ENCODE results near the gene ACOT7.

ACOT7 gene

GRCh38 chr1:6288665-6289064 is 104.9 kb downstream of the ACOT7 start:
- no peak for DNase-seq (ENCODE audit: low read depth in 2 of 2, low spot score in 1 of 2)

GRCh38 chr1:6288026-6288425 is 105.5 kb downstream of the ACOT7 start:
- no peak for DNase-seq (ENCODE audit: low read depth in 2 of 2, low spot score in 1 of 2)

DNA sequence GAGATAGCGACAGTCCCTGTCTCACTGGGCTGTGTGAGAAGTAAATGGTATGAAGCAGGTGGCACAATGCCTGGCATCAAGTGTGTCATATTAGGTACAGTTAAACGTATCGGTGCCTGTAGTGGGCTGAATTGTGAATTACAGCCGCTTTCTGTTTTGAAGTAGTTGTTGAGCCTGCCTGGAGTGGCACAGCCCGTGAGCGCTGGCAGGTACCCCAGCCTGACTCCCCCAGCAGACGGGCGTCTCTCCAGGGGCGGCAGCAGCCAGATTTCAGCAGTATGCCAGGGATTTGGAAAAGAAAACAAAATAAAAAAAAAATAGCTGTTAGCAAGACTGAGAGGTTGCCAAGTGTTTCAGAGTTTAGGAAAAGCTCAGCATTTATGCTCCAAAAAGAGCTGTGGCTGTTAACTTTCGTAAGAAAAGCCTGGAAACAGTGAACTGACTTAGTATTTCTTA is 106.1 kb downstream of the ACOT7 start:
- DNase-seq (ENCODE audit: low read depth in 2 of 2, low spot score in 1 of 2): no peak

- no peak for DNase-seq (ENCODE audit: low read depth in 2 of 2, low spot score in 1 of 2)
Observed at GRCh38 chr1:6287029-6287428, 106.5 kb downstream of the ACOT7 start.

GRCh38 chr1:6286266-6286665 is 107.3 kb downstream of the ACOT7 start:
- no peak for DNase-seq (ENCODE audit: low read depth in 2 of 2, low spot score in 1 of 2)

DNA sequence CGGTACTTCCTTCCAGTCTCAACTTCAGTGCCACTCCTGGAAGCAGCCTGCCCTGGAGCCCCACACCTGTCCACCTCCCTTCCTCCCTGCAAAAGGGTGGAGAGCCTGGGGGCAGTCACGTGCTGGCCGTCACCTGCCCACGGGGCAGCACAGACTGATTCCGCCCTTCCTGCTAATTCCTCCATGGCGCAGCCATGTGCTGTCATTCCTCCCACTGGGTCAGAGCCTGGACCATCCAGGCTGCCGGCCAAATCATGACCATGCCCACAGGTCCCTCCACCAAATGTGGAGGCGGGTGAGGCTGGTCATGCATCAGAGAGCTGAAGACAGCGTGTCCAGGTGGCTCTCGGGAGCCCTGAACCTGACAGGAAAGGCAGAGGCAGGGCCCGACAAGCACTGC is 108.2 kb downstream of the ACOT7 start:
- DNase-seq (ENCODE audit: low read depth in 2 of 2, low spot score in 1 of 2): no peak

DNA sequence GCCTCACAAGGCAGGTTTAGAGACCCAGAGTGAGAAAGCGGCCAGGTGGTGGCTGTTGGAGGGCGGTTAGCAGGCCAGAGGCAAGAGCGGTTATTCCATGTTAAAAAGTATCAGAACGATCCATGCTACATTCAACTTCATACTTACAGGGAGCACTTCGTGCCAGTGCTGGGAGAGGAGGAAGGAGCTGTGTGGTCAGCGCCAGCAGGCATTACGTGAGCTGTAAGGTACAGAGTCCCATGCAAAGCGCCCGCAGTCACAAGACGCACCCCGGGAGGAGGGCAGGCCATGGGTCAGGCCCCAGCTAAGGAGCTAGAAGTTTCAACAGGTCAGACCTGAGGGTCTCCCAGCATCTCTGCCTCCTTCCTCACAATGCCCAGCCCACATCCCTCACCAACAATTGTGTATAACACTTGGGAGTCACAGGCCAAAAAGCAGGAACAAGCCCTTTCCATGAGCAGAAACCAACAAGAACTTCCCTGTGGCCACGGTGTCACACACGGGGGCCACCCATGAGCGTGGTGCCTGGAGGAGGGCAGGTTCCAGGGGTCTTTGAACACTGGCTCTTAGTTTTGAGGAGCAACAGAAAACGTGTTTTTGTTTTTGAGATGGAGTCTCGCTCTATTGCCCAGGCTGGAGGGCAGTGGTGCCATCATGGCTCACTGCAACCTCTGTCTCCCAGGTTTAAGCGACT is 110.8 kb downstream of the ACOT7 start:
- no peak for DNase-seq (ENCODE audit: low read depth in 2 of 2, low spot score in 1 of 2)

GRCh38 chr1:6281511-6282402 is 111.8 kb downstream of the ACOT7 start:
- no peak for DNase-seq (ENCODE audit: low read depth in 2 of 2, low spot score in 1 of 2)

DNA sequence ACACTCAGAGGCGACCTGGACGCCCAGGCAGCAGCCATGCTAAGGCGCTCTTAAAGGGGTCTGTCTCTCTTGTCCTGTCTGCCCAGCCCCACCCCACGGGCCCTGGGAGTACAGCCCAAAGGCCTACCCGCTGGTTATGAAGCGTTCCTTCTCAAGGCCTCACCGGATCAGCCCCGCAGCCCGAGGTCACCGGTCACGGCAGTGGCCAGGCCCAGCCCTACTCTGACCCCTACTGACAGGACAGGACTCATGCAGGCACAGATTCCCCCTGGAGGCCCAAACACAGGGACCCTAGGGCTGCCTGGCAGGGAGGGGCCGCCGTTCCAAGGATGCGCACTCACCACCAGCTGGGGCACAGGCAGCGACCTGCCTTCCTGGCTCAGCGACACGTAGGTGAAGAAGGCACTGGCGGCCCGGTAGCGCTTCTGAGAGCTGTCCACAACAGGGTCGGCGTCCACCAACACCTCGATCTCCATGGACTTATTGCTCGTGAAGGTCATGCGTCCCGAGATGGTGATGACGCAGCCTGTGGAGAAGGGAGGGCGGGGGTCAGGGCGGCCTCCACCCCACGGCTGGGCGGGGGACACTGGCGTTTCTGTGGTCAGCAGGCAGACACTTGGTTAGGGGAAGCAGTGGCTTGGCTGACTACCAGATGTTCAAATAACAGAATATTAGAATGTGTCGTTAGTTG is 112.7 kb downstream of the ACOT7 start:
- DNase-seq (ENCODE audit: low read depth in 2 of 2, low spot score in 1 of 2): no peak

- DNase-seq (ENCODE audit: low read depth in 2 of 2, low spot score in 1 of 2): no peak
Observed at GRCh38 chr1:6279613-6280383, 113.8 kb downstream of the ACOT7 start.

DNA sequence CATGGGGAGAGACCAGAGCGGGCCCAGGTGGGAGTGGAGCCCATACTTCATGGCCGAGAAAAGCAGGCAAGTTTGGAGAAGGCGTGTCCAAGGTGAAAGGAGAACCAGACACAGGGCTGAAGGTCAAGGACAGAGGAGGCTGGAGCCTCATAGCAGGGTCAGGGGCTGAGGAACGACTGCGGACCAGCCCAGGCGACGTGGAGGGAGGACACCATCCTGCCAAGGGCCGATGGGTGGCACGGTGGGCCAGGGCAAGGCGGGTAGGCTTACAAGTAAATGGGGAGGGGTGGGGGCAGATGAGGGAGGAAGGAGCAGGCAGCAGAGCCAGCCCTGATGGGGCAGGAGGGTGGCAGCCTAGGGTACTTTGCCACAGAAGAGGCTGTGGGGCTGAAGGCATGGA is 114.5 kb downstream of the ACOT7 start:
- no peak for DNase-seq (ENCODE audit: low read depth in 2 of 2, low spot score in 1 of 2)

DNA sequence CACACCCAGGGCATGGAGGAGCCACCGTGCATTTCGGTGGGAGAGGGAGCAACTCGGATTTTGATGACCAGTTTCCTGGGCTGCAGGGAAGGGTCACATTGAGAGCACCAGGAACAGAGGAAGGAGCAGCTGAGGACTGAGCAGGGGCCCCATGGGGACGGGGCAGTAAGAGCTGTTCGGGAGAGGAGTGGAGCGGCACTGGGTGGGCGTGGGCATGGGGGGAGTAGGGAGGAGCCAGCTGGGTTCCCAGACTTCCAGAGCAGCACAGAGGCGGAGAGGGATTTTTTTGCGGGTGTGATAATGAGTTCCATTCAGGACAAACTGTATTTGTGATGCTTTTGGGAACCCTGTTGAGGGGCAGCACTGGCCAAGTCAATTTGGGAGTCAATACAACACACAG is 115.3 kb downstream of the ACOT7 start:
- no peak for DNase-seq (ENCODE audit: low read depth in 2 of 2, low spot score in 1 of 2)

- no peak for DNase-seq (ENCODE audit: low read depth in 2 of 2, low spot score in 1 of 2)
Observed at GRCh38 chr1:6276811-6277555, 116.6 kb downstream of the ACOT7 start.

GRCh38 chr1:6275826-6276782 is 117.5 kb downstream of the ACOT7 start:
- no peak for DNase-seq (ENCODE audit: low read depth in 2 of 2, low spot score in 1 of 2)

GRCh38 chr1:6274622-6275139 is 118.9 kb downstream of the ACOT7 start:
- DNase-seq (ENCODE audit: low read depth in 2 of 2, low spot score in 1 of 2): no peak

DNA sequence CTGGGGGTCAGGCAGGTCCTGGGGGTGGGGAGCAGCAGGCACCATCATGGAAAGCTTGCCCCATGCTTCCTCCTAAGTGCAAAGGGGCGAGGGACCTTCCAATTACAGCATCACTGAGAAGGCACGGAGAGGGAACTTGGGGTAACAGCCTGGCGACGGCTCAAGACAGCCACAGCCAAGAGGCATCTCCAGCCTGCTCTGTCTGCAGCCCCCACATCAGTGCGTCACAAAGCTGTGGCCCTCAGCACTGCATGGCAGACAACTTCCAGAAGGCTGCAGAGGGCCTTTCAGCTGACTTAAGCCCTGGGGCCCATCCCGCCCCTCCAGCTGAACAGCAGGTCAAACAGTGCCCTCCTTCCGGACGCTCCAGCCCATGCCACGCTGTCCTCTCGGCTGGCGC is 119.5 kb downstream of the ACOT7 start:
- DNase-seq (ENCODE audit: low read depth in 2 of 2, low spot score in 1 of 2): no peak

- no peak for DNase-seq (ENCODE audit: low read depth in 2 of 2, low spot score in 1 of 2)
Observed at GRCh38 chr1:6273380-6273891, 120.1 kb downstream of the ACOT7 start.

DNA sequence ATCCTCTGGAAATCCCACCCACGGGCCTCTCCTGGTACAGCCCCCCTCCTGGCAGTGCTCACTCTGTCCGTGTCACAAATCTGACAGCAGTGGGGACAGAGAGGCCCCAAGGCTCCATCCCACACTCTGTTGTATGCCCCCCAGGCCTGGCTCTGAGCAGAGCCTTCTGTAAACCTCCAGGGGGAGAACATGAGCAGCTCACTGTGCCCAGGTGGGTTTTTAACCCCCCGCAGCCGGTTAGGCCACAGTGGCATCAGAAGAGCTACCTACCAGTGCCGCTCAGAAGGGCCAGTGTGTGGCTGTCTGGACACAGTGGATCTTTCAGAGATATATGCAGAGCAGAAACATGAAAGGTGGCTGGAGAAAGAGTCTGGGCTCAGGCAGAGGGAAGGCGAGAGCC is 120.7 kb downstream of the ACOT7 start:
- no peak for DNase-seq (ENCODE audit: low read depth in 2 of 2, low spot score in 1 of 2)

GRCh38 chr1:6272452-6272851 is 121.1 kb downstream of the ACOT7 start:
- no peak for DNase-seq (ENCODE audit: low read depth in 2 of 2, low spot score in 1 of 2)

Measured in stimulated activated CD8-positive, alpha-beta memory T cell treated with anti-CD3 and anti-CD28 coated beads, Interleukin-4, amount 100 ng/mL, for 4 hours (primary cell).